LNCAP (cell line): ENCODE results near the gene MICAL2.

ENCODE experiments used
- TF ChIP-seq, protein P1 (sequence below): fragments of 450-650 bp; IDR thresholded peaks from 2 replicates; pipeline ENCODE4 v1.5.1; 2017; ENCODE audit warnings: mild to moderate bottlenecking

MICAL2 gene

DNA sequence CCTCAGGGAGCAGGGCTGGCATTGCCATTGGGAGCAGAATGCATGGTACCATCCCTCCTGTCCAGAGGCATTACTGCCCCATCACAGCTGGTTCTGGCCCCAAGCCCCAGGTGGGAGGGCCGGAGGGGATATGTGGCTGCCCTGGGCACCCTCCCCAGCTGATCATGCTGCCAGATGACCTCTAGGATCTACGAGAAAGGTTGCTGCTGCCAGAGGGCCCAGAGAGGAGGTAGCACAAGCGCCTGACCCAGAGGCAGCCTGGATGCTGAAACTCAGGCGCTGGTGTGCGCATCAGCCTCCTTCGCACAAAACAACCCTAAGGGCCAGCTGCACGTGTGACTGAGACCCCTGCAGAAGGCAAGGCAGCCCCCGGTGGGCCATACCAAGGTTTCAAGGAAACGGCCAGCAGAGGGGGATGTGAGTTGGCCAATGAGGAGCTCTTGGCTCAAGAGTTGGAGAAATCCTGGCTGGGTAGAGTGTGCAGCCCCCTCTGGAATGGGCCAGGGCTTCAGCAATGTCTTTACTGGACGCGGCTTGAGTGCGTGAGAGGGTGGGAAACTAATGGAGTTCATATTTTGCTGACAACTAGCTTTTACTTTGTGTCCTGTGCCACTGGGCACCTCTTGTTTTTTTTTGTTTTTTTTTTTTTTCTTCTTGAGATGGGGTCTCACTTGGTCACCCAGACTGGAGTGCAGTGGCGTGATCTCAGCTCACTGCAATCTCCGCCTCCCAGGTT lies 178.7 kb downstream of the MICAL2 start:
- TF ChIP-seq, protein P1, sequence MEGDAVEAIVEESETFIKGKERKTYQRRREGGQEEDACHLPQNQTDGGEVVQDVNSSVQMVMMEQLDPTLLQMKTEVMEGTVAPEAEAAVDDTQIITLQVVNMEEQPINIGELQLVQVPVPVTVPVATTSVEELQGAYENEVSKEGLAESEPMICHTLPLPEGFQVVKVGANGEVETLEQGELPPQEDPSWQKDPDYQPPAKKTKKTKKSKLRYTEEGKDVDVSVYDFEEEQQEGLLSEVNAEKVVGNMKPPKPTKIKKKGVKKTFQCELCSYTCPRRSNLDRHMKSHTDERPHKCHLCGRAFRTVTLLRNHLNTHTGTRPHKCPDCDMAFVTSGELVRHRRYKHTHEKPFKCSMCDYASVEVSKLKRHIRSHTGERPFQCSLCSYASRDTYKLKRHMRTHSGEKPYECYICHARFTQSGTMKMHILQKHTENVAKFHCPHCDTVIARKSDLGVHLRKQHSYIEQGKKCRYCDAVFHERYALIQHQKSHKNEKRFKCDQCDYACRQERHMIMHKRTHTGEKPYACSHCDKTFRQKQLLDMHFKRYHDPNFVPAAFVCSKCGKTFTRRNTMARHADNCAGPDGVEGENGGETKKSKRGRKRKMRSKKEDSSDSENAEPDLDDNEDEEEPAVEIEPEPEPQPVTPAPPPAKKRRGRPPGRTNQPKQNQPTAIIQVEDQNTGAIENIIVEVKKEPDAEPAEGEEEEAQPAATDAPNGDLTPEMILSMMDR = peak; percentile 46

- TF ChIP-seq, protein P1 = no peak
These were observed 179.5 kb downstream of the MICAL2 start for GRCh38 chr11:12289667-12290476.

- TF ChIP-seq, protein P1 = no peak
These were observed 180.1 kb downstream of the MICAL2 start for GRCh38 chr11:12290477-12290922.

GRCh38 chr11:12291313-12291712 lies 180.9 kb downstream of the MICAL2 start:
- TF ChIP-seq, protein P1 = no peak

GRCh38 chr11:12291766-12292165 lies 181.4 kb downstream of the MICAL2 start:
- TF ChIP-seq, protein P1 = no peak

DNA sequence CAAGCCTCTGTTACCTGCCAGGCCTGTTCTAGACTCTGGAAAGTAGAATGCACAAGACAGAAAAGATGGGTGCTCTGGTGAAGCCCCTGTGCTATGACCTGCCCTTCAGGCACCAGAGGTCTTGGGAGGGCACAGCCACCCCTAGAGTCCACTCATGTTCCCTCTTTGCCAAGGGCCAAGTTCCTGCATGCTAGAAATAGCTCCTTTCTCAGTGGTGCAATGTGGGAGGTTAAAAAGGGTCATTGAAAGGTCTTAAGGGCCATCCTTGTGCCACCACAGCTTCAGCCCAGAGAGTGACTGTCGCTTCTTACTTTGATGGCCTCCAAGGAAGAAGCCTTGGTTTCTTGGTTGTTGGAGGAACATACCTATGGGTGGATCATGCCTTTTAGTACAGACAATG lies 182.4 kb downstream of the MICAL2 start:
- TF ChIP-seq, protein P1 = no peak

GRCh38 chr11:12293486-12293885 lies 183.1 kb downstream of the MICAL2 start:
- TF ChIP-seq, protein P1 = no peak
